Stimulated activated naive B cell treated with anti-CD40 and anti-IgM and Interleukin-4, amounts not matched to agents 10 μg/mL and 1 μg/mL and 100 μg/mL, for 72 hours (primary cell): ENCODE data around the gene MYDGF.

ENCODE experiments used
- ATAC-seq, 2 donors: fragments of 150-1000 bp; cut with Tn5 transposase; replicated peaks; 2 replicates each; pipeline ENCODE4 v1.10.0; 2021; ENCODE audit warnings: moderate library complexity in 1 of 2
- DNase-seq: peaks from one replicate; pipeline ENCODE4 v3.0.0; 2021
- H3K27ac Mint-ChIP-seq: one replicate; pipeline ENCODE4 v1.8.0; 2022; ENCODE audit warnings: mild to moderate bottlenecking, mixed read lengths
- H3K27me3 Mint-ChIP-seq, 2 donors: one replicate each; pipeline ENCODE4 v1.8.0; 2022; ENCODE audit warnings: mixed read lengths in 2 of 2
- H3K36me3 Mint-ChIP-seq, 2 donors: one replicate each; pipeline ENCODE4 v1.8.0; 2022; ENCODE audit warnings: mixed read lengths in 2 of 2, mild to moderate bottlenecking in 1 of 2
- H3K4me1 Mint-ChIP-seq, 2 donors: one replicate each; pipeline ENCODE4 v1.8.0; 2022; ENCODE audit warnings: mixed read lengths in 2 of 2, mild to moderate bottlenecking in 1 of 2
- H3K4me3 Mint-ChIP-seq, 2 donors: one replicate each; pipeline ENCODE4 v1.8.0; 2022; ENCODE audit warnings: mild to moderate bottlenecking in 2 of 2, mixed read lengths in 2 of 2, moderate library complexity in 1 of 2
- H3K9me3 Mint-ChIP-seq, 2 donors: one replicate each; pipeline ENCODE4 v1.8.0; 2022; ENCODE audit warnings: mixed read lengths in 2 of 2, mild to moderate bottlenecking in 1 of 2

MYDGF gene

GRCh38 chr19:4707956-4708650, 38.0 kb upstream of the MYDGF start:
- Mint-ChIP-seq H3K36me3 (peaks cover 42 to 58% of the 10 kb centered on the region in 2 donors), H3K27ac (peak overlapping the region; percentile 63), H3K27me3 (no peaks in the 10 kb centered on the region), H3K4me3 (no peak overlapping the region), H3K9me3 (no peaks in the 10 kb centered on the region), H3K4me1 (peaks cover 12% of the 10 kb centered on the region in 2 donors)
- DNase-seq (no peak), ATAC-seq (no peak)

- Mint-ChIP-seq H3K27ac (no peak overlapping the region), H3K9me3 (no peaks in the 10 kb centered on the region), H3K4me1 (peaks cover 12% of the 10 kb centered on the region in 2 donors), H3K36me3 (peaks cover 43 to 58% of the 10 kb centered on the region in 2 donors), H3K4me3 (no peak overlapping the region), H3K27me3 (no peaks in the 10 kb centered on the region)
- DNase-seq: no peak
- no peak for ATAC-seq
Measured at GRCh38 chr19:4707322-4707721, 37.2 kb upstream of the MYDGF start.

GRCh38 chr19:4705413-4706131, 35.4 kb upstream of the MYDGF start:
- H3K27ac Mint-ChIP-seq: no peak overlapping the region
- no peaks in the 10 kb centered on the region for H3K27me3 Mint-ChIP-seq
- no peak for ATAC-seq
- no peaks in the 10 kb centered on the region for H3K9me3 Mint-ChIP-seq
- no peak overlapping the region for H3K4me3 Mint-ChIP-seq
- H3K36me3 Mint-ChIP-seq: peaks cover 40 to 56% of the 10 kb centered on the region in 2 donors
- no peak for DNase-seq
- peaks cover 12 to 13% of the 10 kb centered on the region in 2 donors for H3K4me1 Mint-ChIP-seq

GRCh38 chr19:4704317-4704673, 34.2 kb upstream of the MYDGF start:
- Mint-ChIP-seq H3K4me1 (peaks cover 10 to 11% of the 10 kb centered on the region in 2 donors), H3K36me3 (peaks cover 48 to 59% of the 10 kb centered on the region in 2 donors), H3K27ac (no peak overlapping the region), H3K9me3 (no peaks in the 10 kb centered on the region), H3K27me3 (no peaks in the 10 kb centered on the region), H3K4me3 (no peak overlapping the region)
- DNase-seq: no peak
- no peak for ATAC-seq

DNA sequence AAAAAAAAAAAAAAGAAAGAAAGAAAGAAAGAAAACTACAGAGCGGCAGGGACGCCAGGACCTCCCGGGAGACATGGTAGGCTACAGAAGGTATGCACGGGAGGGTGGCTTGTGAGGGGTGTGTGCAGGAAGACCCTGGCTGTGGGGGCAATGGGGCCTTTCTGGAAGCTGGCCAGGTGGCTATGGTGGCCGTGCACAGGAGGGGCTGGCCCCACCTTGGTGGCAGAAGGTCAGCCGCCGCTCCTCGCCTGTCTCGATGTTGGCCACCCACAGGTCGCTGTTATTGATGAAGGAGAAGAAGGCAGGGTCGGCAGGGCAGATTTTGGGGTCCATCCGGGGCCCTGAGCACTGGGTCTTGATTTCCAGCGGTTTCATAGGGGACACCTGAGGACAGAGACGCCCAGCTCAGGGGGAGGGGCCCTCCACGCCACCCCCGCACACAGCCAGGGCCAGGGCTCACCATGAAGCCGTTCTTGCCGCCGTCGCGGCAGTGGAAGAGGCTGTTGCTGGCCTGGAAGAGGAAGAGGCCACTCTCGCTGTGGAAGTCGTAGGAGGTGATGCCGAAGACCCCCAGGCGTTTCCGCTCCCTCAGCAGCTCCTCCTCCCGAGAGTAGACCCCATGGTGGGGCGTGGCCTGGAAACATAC, 33.7 kb upstream of the MYDGF start:
- H3K4me3 Mint-ChIP-seq: no peak overlapping the region
- H3K36me3 Mint-ChIP-seq: peaks cover 47 to 58% of the 10 kb centered on the region in 2 donors

DNA sequence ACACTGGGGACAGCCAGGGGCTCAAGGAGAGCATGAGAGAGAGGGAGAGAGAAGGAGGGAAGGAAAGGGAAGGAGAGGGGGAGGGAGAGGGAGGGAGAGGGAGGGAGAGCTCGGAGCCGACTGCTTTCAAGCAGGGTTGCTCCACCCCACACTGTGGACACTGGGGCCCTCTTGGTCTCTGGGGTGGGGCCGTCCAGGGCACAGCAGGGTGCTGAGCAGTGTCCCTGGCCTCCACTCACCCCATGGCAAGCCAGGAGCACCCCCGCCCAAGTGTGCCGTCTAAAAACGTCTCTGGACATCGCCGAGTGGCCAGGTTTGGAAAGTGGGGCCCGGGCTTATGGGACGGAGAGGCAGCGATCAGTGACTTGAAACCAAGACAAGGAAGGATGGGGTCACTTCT, 32.6 kb upstream of the MYDGF start:
- Mint-ChIP-seq H3K27ac (no peak overlapping the region), H3K4me3 (no peak overlapping the region), H3K4me1 (peaks cover 0 to 2% of the 10 kb centered on the region in 2 donors), H3K36me3 (peaks cover 52 to 58% of the 10 kb centered on the region in 2 donors), H3K27me3 (no peaks in the 10 kb centered on the region), H3K9me3 (no peaks in the 10 kb centered on the region)
- DNase-seq: no peak
- ATAC-seq: no peak

More for the DNA sequence above, 33.7 kb upstream of the MYDGF start:
- Mint-ChIP-seq H3K27ac (peak overlapping the region; percentile 71), H3K4me1 (peaks cover 7% of the 10 kb centered on the region in 2 donors), H3K9me3 (no peaks in the 10 kb centered on the region), H3K27me3 (no peaks in the 10 kb centered on the region)
- no peak for DNase-seq
- ATAC-seq: no peak

DNA sequence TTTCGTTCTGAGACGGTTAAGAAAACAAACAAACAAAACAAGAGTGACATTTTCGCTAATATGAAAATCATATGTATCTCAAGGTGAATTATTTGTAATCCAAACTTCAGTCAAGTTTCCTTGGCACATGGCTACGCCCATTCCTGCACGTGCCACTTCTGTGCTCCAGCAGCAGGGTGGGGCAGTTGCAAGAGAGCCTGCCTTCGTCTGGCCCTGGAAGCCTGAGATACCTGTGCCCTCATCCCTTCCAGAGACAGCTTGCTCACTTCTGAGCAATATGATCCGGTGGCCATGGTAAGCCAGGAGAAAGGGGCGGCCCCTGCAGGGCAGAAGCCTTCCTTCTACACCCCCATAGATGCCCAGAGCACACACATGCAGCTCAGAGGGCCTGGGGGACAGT, 31.4 kb upstream of the MYDGF start:
- H3K27me3 Mint-ChIP-seq: no peaks in the 10 kb centered on the region
- DNase-seq (no peak), ATAC-seq (no peak)
- H3K4me1 Mint-ChIP-seq: peaks cover 0 to 4% of the 10 kb centered on the region in 2 donors
- H3K4me3 Mint-ChIP-seq: no peak overlapping the region
- no peak overlapping the region for H3K27ac Mint-ChIP-seq
- peaks cover 46 to 67% of the 10 kb centered on the region in 2 donors for H3K36me3 Mint-ChIP-seq
- H3K9me3 Mint-ChIP-seq: no peaks in the 10 kb centered on the region

DNA sequence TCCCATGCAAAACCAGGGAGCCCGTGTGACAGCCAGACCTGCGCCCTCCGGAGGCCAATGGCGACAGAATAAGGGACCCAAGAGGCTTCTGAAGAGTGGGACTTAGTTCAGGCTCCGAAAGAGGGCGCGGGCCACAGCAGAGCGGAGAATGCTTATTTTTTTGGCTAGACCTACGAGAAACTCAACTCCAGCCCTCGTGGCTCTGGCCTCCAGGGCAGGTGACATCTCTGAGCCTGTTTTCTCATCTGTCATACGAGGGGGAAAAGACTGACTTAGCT, 30.5 kb upstream of the MYDGF start:
- ATAC-seq: no peak
- H3K4me3 Mint-ChIP-seq: no peak overlapping the region
- H3K9me3 Mint-ChIP-seq: no peaks in the 10 kb centered on the region
- DNase-seq: no peak
- H3K27me3 Mint-ChIP-seq: no peaks in the 10 kb centered on the region
- H3K36me3 Mint-ChIP-seq: peaks cover 51 to 70% of the 10 kb centered on the region in 2 donors
- H3K27ac Mint-ChIP-seq: no peak overlapping the region
- peaks cover 0 to 4% of the 10 kb centered on the region in 2 donors for H3K4me1 Mint-ChIP-seq

DNA sequence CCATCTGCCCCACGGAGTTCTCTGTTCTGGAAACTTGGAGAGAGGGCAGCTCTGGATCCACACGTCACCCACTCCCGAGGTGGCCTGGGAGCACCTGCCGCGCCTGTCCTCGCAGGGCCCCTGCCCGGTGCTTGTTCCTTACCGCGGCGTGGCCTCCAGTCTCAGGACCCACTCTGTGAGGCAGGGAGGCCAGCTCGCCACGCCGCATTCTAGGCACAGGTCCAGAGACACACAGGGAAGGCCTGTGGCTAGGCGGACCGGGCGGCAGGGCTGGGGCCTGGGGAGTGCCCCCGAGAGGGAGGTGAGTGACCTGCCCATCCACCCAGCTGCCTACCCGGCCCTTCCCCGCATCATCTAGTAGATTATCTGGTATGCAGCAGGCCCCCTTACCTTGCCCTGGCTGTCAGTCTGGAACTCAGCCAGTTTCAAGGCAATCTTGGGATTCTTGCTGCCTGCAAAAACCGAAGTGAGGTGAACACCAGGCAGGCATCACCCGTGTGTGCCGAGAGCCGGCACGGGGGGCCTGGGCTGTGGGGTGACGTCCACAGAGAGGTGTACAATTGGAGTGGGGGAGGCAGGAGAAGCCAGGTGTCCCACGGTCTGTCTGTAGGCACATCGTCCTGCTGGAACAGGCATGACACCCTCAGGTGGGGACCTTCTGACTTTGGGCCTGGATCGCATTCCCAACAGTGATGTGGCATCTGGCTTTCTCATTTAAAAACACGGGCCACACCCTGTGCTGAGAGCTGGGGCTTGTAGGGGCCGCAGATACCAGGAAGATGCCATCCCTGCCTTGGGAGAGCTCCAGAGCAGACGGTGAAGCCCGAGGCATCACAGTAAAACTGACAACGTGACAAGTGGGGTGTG, 29.9 kb upstream of the MYDGF start:
- ATAC-seq (no peak), DNase-seq (no peak)
- H3K4me1 Mint-ChIP-seq: peaks cover 0 to 4% of the 10 kb centered on the region in 2 donors
- H3K4me3 Mint-ChIP-seq: no peak overlapping the region
- H3K9me3 Mint-ChIP-seq: no peaks in the 10 kb centered on the region
- no peak overlapping the region for H3K27ac Mint-ChIP-seq
- H3K36me3 Mint-ChIP-seq: peaks cover 51 to 71% of the 10 kb centered on the region in 2 donors
- no peaks in the 10 kb centered on the region for H3K27me3 Mint-ChIP-seq

DNA sequence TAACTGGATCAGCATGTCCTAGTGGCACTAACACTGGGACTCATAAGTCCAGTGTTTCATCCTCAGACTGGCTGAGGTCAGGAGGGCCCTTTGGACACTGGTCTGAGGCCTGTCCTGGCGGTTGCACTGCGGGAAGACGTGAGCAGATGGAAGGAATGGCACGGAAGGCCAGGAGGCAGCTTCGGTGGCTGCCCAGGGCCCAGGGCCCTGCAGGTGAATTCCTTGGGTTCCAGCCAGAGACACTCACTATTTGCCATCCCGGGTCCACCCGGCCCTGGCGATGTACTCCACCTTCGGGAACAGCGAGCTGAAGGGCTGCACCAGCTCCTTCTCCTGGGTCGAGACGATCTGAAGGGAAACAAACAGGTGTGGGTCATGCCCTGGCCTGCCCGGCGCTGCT, 27.2 kb upstream of the MYDGF start:
- H3K36me3 Mint-ChIP-seq: peaks cover 54 to 77% of the 10 kb centered on the region in 2 donors
- DNase-seq (no peak), ATAC-seq (no peak)
- peaks cover 0 to 3% of the 10 kb centered on the region in 2 donors for H3K4me1 Mint-ChIP-seq
- no peak overlapping the region for H3K4me3 Mint-ChIP-seq
- no peak overlapping the region for H3K27ac Mint-ChIP-seq
- no peaks in the 10 kb centered on the region for H3K9me3 Mint-ChIP-seq
- H3K27me3 Mint-ChIP-seq: no peaks in the 10 kb centered on the region

DNA sequence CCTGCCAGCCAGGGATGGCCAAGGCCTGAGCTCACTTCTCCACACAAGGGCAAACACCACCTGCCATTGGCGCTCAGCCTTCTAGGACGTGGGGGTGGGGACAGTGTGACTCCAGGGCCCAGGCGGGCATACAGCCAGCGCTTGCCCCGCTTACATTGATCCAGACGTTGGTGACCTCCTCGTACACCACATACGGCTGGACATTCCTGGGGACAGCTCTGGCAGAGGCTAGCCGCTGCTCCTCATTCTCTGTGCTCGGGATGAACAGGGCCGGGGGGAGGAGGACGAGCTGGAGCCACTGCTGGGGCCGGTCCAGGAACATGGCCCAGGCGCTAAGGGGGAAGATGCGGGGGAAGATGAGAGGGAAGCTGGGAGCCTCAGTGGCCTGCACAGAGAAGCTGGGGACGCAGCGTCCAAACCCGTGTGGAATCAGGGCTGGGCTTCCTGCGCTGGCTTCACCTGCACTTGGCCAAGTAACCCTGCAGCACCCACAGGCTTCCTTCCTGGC, 25.1 kb upstream of the MYDGF start:
- H3K27ac Mint-ChIP-seq: no peak overlapping the region
- DNase-seq (no peak), ATAC-seq (no peak)
- H3K9me3 Mint-ChIP-seq: no peaks in the 10 kb centered on the region
- peaks cover 52 to 77% of the 10 kb centered on the region in 2 donors for H3K36me3 Mint-ChIP-seq
- no peak overlapping the region for H3K4me3 Mint-ChIP-seq
- no peaks in the 10 kb centered on the region for H3K27me3 Mint-ChIP-seq
- peaks cover 0 to 2% of the 10 kb centered on the region in 2 donors for H3K4me1 Mint-ChIP-seq

DNA sequence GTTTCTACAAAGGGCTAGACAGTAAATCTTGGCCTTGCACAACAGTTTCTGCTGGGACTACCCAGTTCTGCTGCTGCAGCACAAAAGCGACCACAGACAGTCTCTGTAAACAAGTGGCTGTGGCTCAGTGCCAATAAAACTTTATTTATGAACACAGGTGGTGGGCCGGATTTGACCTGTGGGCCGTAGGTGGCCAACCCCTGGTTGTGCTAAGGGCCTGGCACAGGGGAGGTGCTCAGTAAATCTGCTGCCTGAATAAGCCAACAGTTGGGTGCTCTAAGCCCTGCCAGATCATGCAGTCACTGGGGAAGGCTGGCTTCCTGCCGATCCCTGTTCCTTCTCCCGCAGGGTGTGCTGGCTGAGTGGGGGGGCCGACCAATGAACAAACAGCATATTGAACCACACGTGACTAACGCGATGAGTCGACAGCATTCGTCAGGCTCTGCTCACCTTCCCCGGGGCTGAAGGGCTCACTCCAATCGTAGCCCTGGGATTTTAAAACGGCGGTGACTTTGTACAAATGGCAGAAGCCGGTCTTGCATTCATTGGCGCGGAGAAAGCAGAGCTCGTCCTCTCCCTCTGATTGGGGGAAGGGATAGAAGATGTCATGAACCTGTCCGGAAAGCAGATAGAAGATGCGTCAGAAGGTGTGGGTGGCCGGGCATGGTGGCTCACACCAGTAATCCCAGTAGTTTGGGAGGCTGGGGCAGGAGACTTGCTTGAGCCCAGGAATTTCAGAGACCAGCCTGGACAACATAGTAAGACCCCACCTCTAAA, 24.3 kb upstream of the MYDGF start:
- DNase-seq (no peak), ATAC-seq (no peak)
- peaks cover 45 to 69% of the 10 kb centered on the region in 2 donors for H3K36me3 Mint-ChIP-seq
- H3K9me3 Mint-ChIP-seq: no peaks in the 10 kb centered on the region
- no peak overlapping the region for H3K27ac Mint-ChIP-seq
- no peak overlapping the region for H3K4me3 Mint-ChIP-seq
- peaks cover 0 to 2% of the 10 kb centered on the region in 2 donors for H3K4me1 Mint-ChIP-seq
- H3K27me3 Mint-ChIP-seq: no peaks in the 10 kb centered on the region

DNA sequence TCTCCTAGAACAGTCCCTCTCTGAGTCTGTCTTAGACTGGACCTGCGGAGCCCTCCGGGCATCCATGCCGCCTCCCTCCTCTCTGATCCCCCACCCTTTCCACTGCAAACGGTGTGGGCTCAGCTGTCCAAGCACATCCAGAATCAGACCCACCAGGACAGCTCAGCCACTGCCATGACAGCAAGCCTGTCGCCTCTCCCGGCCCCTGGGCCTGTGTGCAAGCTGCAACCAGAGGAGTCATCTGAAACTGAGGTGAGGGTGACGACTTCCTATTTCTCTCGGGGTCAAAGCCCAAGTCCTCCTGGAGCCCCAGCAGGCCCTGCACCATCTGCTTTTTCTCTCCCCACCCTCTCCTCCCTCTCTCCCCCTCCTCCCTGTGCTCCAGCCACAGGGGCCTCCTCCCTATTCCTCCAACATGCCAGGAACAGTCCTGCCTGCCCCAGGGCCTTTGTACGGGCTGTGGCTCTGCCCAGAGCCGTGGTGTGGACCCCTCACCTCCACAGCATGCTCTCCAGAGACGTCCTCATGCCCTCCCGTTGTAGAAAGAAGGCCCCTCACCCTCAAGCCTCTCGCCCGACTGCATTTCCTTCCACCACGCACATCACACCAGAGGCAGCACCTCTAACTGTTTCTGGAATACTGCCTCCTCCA, 23.5 kb upstream of the MYDGF start:
- Mint-ChIP-seq H3K27ac (peak overlapping the region; percentile 65), H3K36me3 (peaks cover 44 to 65% of the 10 kb centered on the region in 2 donors), H3K4me1 (peaks cover 0 to 2% of the 10 kb centered on the region in 2 donors), H3K27me3 (no peaks in the 10 kb centered on the region), H3K4me3 (peak overlapping the region in 1 of 2 donors; percentile 35), H3K9me3 (no peaks in the 10 kb centered on the region)
- DNase-seq: no peak
- ATAC-seq: no peak
